ENCODE data around the gene TEX19.

DNA sequence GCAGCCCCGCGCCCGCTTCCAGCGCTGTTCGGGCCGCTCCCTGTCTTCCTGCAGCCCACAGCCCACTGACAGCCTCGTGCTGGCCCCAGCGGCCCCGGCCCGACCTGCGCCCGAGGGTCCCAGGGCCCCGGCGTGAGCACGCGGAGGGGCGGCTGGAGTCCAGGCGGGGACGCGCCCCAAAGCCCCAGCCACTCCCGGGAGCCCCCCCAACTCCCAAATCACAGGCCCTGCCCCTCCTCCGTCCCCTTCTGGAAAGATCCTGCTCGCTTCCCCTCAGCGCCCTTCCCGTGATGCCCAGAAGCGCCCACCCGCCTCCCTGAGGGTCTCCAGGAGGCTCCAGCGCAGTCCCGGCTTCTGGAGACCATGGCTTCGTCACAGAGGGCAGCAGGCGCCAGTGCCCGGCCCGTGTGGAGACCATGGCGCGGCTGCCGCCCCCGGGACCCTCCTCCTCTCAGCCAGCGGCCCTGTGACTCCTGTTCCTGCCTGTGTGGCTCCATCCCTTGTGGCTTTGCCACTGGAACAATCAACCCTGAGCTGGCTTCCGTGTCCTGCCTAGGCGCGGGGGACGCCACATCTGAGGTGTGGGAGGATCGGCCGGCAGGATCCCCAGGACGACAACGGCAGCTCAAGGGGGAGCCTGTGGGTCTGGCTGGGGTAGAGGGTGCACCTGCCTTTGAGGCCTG, 16.5 kb downstream of the TEX19 start:
- TF ChIP-seq, protein P1, sequence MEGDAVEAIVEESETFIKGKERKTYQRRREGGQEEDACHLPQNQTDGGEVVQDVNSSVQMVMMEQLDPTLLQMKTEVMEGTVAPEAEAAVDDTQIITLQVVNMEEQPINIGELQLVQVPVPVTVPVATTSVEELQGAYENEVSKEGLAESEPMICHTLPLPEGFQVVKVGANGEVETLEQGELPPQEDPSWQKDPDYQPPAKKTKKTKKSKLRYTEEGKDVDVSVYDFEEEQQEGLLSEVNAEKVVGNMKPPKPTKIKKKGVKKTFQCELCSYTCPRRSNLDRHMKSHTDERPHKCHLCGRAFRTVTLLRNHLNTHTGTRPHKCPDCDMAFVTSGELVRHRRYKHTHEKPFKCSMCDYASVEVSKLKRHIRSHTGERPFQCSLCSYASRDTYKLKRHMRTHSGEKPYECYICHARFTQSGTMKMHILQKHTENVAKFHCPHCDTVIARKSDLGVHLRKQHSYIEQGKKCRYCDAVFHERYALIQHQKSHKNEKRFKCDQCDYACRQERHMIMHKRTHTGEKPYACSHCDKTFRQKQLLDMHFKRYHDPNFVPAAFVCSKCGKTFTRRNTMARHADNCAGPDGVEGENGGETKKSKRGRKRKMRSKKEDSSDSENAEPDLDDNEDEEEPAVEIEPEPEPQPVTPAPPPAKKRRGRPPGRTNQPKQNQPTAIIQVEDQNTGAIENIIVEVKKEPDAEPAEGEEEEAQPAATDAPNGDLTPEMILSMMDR (conservative IDR thresholded peaks at IDR 0.05; ENCODE audit: low read depth in 2 of 2), result no peak
- TF ChIP-seq CREB1 (CRISPR knock-in tag; IDR thresholded peaks at IDR 0.05; ENCODE audit: low read depth) (no peak), ZNF114 (CRISPR knock-in tag; IDR thresholded peaks at IDR 0.05) (no peak), JUNB (IDR thresholded peaks at IDR 0.05; ENCODE audit: unreplicated experiment) (no peak)

All from GM23338 (cell line).